Inferior parietal cortex (tissue), 1 donor: Measurements from ENCODE around the gene OGT.
A peak's percentile ranks its signal among the peaks of the same experiment; 100 is the strongest.

Source experiments
- DNase-seq: peaks from one replicate; pipeline ENCODE4 v3.0.0-alpha.2; 2016; ENCODE audit errors: extremely low spot score

OGT gene

GRCh38 chrX:71622576-71623450 lies 89.9 kb downstream of the OGT start:
- DNase-seq = peak; percentile 40

- DNase-seq = no peak
Observed at GRCh38 chrX:71623714-71624113, 90.8 kb downstream of the OGT start.

GRCh38 chrX:71625471-71625870 lies 92.6 kb downstream of the OGT start:
- DNase-seq = no peak
